Ovary (tissue), 9 donors: Measurements from ENCODE around the gene PPM1E. TPM values are rescaled to one million over a fixed set of nuclear protein-coding genes. Genes with fewer than 3 reads are reported as not detected.
A peak's percentile ranks its signal among the peaks of the same experiment; 100 is the strongest.

ENCODE experiments used
- DNase-seq, 5 donors: peaks; one replicate each; pipeline ENCODE4 v3.0.0-alpha.2; 2019 to 2020
- H3K27ac ChIP-seq, 2 donors: fragments of 200-600 bp; one replicate each; pipeline versions ENCODE4 v1.5.1 to v1.8.0; 2019 to 2022
- H3K27me3 ChIP-seq: fragments of 200-600 bp; one replicate; pipeline ENCODE4 v1.8.0; 2022
- H3K36me3 ChIP-seq: fragments of 200-600 bp; sonication (generic); one replicate; pipeline ENCODE4 v1.5.1; 2019
- H3K4me1 ChIP-seq: one replicate; pipeline ENCODE4 v1.8.1; 2013; ENCODE audit warnings: mild to moderate bottlenecking, moderate library complexity; ENCODE audit not compliant: insufficient read depth
- H3K4me3 ChIP-seq: fragments of 200-600 bp; sonication (generic); one replicate; pipeline ENCODE4 v1.5.1; 2017
- H3K9me3 ChIP-seq, 2 donors: fragments of 200-600 bp in 1 of 2; sonication (generic) in 1 of 2; one replicate each; pipeline versions ENCODE4 v1.5.1 to v1.8.1; 2013 to 2019; ENCODE audit warnings: mild to moderate bottlenecking in 1 of 2, moderate library complexity in 1 of 2
- EP300 ChIP-seq: sonication (generic); formaldehyde crosslinking; IDR thresholded peaks from one replicate; pipeline ENCODE4 v1.6.1; 2017; ENCODE audit warnings: antibody characterized with exemption
- POLR2A ChIP-seq: fragments of 450-650 bp; IDR thresholded peaks from one replicate; pipeline ENCODE4 v1.6.1; 2017; ENCODE audit warnings: antibody characterized with exemption, mild to moderate bottlenecking, moderate library complexity
- WGBS, 3 donors: extraction: QIAGEN DNeasy Blood & Tissue Kit in 1 of 3; methylation state at CpG; one replicate each; pipeline versions ENCODE4 v1.1.5 to v1.1.7; 2013 to 2017; 5-methylcytosine and 5-hydroxymethylcytosine counted together
- intact Hi-C, 4 donors: fragments of 100-400 bp; cut with DNase I; formaldehyde crosslinking; loops; one replicate each; pipeline versions ENCODE4 v1.11.0 to v1.15.1; 2022 to 2023
- polyA plus RNA-seq, 2 donors: library from polyadenylated mRNA; stranded (reverse); fragments of 200-250 nt in 1 of 2; fragments of 350-450 nt in 1 of 2; fragmentation: Illumina TruSeq in 1 of 2; extraction: RNeasy Lipid Tissue Mini Kit (QIAGEN cat#74804) in 1 of 2; gene quantifications; one replicate each; pipeline ENCODE4 v1.2.3, GENCODE V29; 2013 to 2014
- total RNA-seq, 7 donors: library from RNA; depleted of rRNA in 2 of 7; stranded (reverse); fragments of >200 nt in 2 of 7; fragmentation: NEBNext Ultra II Directional in 3 of 7; extraction: Animal tissue kit (Norgen Biotek cat#: 25700) in 3 of 7; gene quantifications; one replicate each; pipeline versions ENCODE4 v1.1.0 to v1.2.4, GENCODE V29; 2016 to 2023
- TF ChIP-seq, protein P1 (sequence below), 3 donors: fragments of 450-650 bp in 2 of 3; fragments of 200-600 bp in 1 of 3; IDR thresholded peaks; one replicate each; pipeline versions ENCODE4 v1.5.1 to v1.8.0; 2016 to 2022; ENCODE audit warnings: antibody characterized with exemption in 3 of 3, mild to moderate bottlenecking in 1 of 3
- donor health status: DM: no; HTN: no; CAD: no; lungs with moderate emphysema.
- donor health status: DM: no; HTN: no; CAD: no.
- donor health status: Bipolar disorder and iron deficiency.
- donor health status: DM: yes; HTN: yes; CAD: no.
- donor health status: DM: no; HTN: no; CAD: no.
- donor health status: DM: yes; HTN: yes; CAD: no.

The PPM1E gene
- total and polyA plus RNA-seq, 9 donors: 0.17 to 3.2 (median 0.47) TPM

DNA sequence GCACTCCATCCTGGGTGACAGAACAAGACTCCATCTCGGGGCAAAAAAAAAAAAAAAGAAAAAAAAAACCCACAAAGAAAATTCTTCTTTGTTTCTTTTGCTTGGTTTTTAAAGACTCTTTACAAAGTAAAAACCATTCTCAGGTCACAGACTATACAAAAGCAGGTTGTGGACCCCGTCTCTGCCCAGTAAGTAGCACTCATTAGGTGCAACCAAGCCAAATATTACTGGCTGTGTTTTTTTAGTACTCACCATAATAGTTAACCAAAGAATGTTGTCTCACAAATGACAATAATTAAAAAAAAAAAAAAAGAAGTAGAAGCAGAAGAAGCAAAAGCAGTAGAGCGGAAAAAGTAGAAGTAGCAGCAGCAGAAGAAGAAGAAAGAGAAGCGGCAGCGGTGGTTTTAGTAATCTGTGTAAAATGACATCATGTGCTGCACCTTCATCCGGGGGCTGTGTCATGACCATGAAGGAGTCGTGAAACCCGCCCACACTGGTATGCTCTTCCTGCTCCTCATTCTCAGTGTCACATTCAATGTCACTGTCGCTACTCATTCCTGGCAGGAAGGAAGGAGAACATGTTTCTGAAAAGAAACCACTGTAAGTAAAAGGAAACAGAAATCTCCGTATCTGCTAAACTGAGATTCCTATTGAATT lies 245.6 kb downstream of the PPM1E start:
- 20 to 29% (median 24%) methylated on average over 10 of the region's 10 CpGs for WGBS, 3 donors

DNA sequence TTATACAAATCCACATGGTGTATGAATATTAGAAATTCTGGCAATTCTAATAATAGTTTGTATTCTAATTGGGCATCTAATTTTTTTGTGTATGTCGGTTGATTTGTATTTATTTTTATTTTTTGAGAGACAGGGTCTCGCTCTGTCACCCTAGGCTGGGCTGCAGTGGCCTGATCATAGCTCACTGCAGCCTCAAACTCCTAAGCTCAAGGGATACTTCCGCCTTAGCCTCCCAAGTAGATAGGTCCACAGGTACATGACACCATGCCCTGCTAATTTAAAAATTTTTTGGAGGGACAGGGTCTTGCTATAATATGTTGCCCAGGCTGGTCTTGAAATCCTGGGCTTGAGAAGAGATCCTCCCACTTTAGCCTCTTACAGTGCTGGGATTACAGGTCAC lies 246.5 kb downstream of the PPM1E start:
- Histone ChIP-seq H3K27me3 (no peaks in the 10 kb centered on the region), H3K4me3 (no peak overlapping the region), H3K4me1 (peaks cover 2% of the 10 kb centered on the region), H3K9me3 (no peaks in the 10 kb centered on the region), H3K27ac (no peak overlapping the region), H3K36me3 (no peaks in the 10 kb centered on the region)
- intact Hi-C loops: loop anchor here in 3 of 4 donors (5.0 to 10.0 kb wide), 4 partner anchors 287 to 477 kb away; no protein-coding TSS in a partner anchor
- 68 to 77% (median 76%) methylated on average over 3 of the region's 3 CpGs for WGBS, 3 donors
- DNase-seq: no peak
- TF ChIP-seq EP300: no peak
- TF ChIP-seq, protein P1, sequence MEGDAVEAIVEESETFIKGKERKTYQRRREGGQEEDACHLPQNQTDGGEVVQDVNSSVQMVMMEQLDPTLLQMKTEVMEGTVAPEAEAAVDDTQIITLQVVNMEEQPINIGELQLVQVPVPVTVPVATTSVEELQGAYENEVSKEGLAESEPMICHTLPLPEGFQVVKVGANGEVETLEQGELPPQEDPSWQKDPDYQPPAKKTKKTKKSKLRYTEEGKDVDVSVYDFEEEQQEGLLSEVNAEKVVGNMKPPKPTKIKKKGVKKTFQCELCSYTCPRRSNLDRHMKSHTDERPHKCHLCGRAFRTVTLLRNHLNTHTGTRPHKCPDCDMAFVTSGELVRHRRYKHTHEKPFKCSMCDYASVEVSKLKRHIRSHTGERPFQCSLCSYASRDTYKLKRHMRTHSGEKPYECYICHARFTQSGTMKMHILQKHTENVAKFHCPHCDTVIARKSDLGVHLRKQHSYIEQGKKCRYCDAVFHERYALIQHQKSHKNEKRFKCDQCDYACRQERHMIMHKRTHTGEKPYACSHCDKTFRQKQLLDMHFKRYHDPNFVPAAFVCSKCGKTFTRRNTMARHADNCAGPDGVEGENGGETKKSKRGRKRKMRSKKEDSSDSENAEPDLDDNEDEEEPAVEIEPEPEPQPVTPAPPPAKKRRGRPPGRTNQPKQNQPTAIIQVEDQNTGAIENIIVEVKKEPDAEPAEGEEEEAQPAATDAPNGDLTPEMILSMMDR (IDR thresholded peaks at IDR 0.05): no peak

More for the DNA sequence above, 245.6 kb downstream of the PPM1E start:
- TF ChIP-seq, protein P1 (IDR thresholded peaks at IDR 0.05): no peak
- TF ChIP-seq EP300 (no peak), POLR2A (no peak)
- Histone ChIP-seq H3K27ac (no peak overlapping the region), H3K9me3 (no peaks in the 10 kb centered on the region), H3K4me1 (peaks cover 2% of the 10 kb centered on the region), H3K4me3 (no peak overlapping the region), H3K27me3 (no peaks in the 10 kb centered on the region), H3K36me3 (no peaks in the 10 kb centered on the region)
- intact Hi-C loops: loop anchor here in 3 of 4 donors (5.0 to 10.0 kb wide), 4 partner anchors 286 to 476 kb away; no protein-coding TSS in a partner anchor
- DNase-seq: peak in 1 of 5 donors; percentile 21

DNA sequence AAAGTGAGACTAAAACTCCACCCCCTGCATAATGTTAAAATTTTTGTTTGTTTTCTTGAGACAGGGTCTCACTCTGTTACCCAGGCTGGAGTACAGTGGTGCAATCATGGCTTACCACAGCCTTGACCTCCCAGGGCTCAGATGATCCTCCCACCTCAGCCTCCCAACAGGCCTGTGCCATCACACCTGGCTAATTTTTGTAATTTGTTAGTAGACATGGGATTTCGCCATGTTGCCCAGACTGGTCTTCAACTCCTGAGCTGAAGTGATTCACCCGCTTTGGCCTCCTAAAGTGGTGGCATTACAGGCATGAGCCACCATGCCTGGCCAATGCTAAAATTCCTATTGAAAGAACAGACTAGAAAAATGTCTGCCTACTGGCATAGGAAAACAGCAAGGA lies 247.2 kb downstream of the PPM1E start:
- Histone ChIP-seq H3K4me1 (peaks cover 2% of the 10 kb centered on the region), H3K4me3 (no peak overlapping the region), H3K36me3 (no peaks in the 10 kb centered on the region), H3K9me3 (no peaks in the 10 kb centered on the region), H3K27me3 (no peaks in the 10 kb centered on the region), H3K27ac (no peak overlapping the region)
- intact Hi-C loops: loop anchor here in 3 of 4 donors (5.0 to 10.0 kb wide), 4 partner anchors 288 to 478 kb away; no protein-coding TSS in a partner anchor
- 89 to 96% (median 92%) methylated on average over 2 of the region's 2 CpGs for WGBS, 3 donors
- no peak for DNase-seq
- TF ChIP-seq POLR2A (no peak), EP300 (no peak)
- TF ChIP-seq, protein P1 (IDR thresholded peaks at IDR 0.05): no peak

DNA sequence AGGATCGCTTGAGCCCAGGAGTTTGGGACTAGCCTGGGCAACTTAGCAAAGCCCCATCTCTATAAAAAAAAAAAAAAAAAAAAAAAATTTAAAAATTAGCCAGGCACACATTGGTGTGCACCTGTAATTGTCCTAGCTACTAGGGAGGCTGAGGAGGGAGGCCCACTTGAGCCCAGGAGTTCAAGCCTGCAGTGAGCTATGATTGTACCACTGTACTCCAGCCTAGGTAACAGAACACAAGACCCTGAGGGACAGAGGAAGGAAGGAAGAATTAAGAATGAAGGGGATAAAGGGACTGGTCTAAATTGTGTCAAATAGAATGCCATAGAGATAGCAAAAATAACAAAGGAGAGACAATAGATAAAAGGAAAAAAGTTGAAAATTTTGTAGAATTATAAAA lies 248.2 kb downstream of the PPM1E start:
- H3K36me3 ChIP-seq: no peaks in the 10 kb centered on the region
- H3K27ac ChIP-seq: no peak overlapping the region
- intact Hi-C loops: loop anchor here in 3 of 4 donors (5.0 to 10.0 kb wide), 4 partner anchors 289 to 479 kb away; no protein-coding TSS in a partner anchor
- TF ChIP-seq, protein P1 (IDR thresholded peaks at IDR 0.05): no peak
- no peak for TF ChIP-seq POLR2A
- no peak for TF ChIP-seq EP300
- WGBS, 3 donors: 82 to 100% (median 96%) methylated on average over 1 of the region's 1 CpG
- H3K4me1 ChIP-seq: peaks cover 2% of the 10 kb centered on the region
- H3K9me3 ChIP-seq: no peaks in the 10 kb centered on the region
- no peaks in the 10 kb centered on the region for H3K27me3 ChIP-seq
- DNase-seq: no peak
- H3K4me3 ChIP-seq: no peak overlapping the region
